ENCODE data around the gene GPRIN1.

Gene GPRIN1

GRCh38 chr5:176575488-176576422, 34.2 kb downstream of the GPRIN1 start:
- Histone ChIP-seq H2BK5ac (ENCODE audit: low read depth, low read length, poor library complexity, severe bottlenecking) (no peak overlapping the region), H2BK12ac (ENCODE audit: low read length in 2 of 2) (no peak overlapping the region), H3K36me3 (ENCODE audit: control insufficient read depth in 1 of 2, insufficient read depth in 2 of 2, low read depth in 1 of 2, low read length in 2 of 2) (no peaks in the 10 kb centered on the region), H2BK120ac (ENCODE audit: low read depth, low read length) (no peak overlapping the region), H3K18ac (ENCODE audit: low read depth in 1 of 2, low read length in 2 of 2) (no peak overlapping the region), H2AFZ (ENCODE audit: low read depth, low read length) (no peak overlapping the region), H3K9me3 (ENCODE audit: control insufficient read depth, low read length) (no peaks in the 10 kb centered on the region), H3K27ac (ENCODE audit: low read length, poor library complexity, severe bottlenecking) (no peak overlapping the region), H3K9ac (ENCODE audit: low read length) (no peak overlapping the region), H3K4me3 (ENCODE audit: insufficient read depth in 1 of 2, low read depth in 1 of 2, low read length in 2 of 2) (no peak overlapping the region), H3K14ac (ENCODE audit: low read length in 2 of 2) (peak overlapping the region in 1 of 2 experiments; percentile 35), H2AK5ac (ENCODE audit: low read length, severe bottlenecking) (no peak overlapping the region), H3K4me1 (ENCODE audit: control insufficient read depth, insufficient read depth, low read depth, low read length) (peaks cover 2% of the 10 kb centered on the region), H3K23ac (ENCODE audit: low read length in 2 of 2) (no peak overlapping the region), H3K79me1 (replicated peaks; ENCODE audit: low read length, poor library complexity, severe bottlenecking) (no peaks in the 10 kb centered on the region), H3K27me3 (ENCODE audit: control insufficient read depth in 1 of 2, insufficient read depth in 1 of 2, low read length in 2 of 2) (peaks cover 10 to 51% of the 10 kb centered on the region in 2 experiments), H3K4me2 (ENCODE audit: low read length, poor library complexity, severe bottlenecking) (no peak overlapping the region), H4K91ac (ENCODE audit: low read length) (no peak overlapping the region), H3K4ac (ENCODE audit: low read depth in 1 of 2, low read length in 2 of 2) (no peak overlapping the region), H4K8ac (ENCODE audit: low read length) (no peak overlapping the region), H2BK15ac (ENCODE audit: low read depth, poor library complexity, severe bottlenecking) (peak overlapping the region; percentile 52)
- no peak for DNase-seq
- WGBS = 92% methylated on average over 36 of the region's 37 CpGs

- no peak overlapping the region for H3K18ac ChIP-seq (ENCODE audit: low read depth in 1 of 2, low read length in 2 of 2)
- no peak overlapping the region for H3K14ac ChIP-seq (ENCODE audit: low read length in 2 of 2)
- H3K79me1 ChIP-seq (replicated peaks; ENCODE audit: low read length, poor library complexity, severe bottlenecking) = no peaks in the 10 kb centered on the region
- no peak overlapping the region for H3K9ac ChIP-seq (ENCODE audit: low read length)
- peak overlapping the region; percentile 32 for H4K91ac ChIP-seq (ENCODE audit: low read length)
- no peak overlapping the region for H3K27ac ChIP-seq (ENCODE audit: low read length, poor library complexity, severe bottlenecking)
- no peaks in the 10 kb centered on the region for H3K9me3 ChIP-seq (ENCODE audit: control insufficient read depth, low read length)
- H3K4me1 ChIP-seq (ENCODE audit: control insufficient read depth, insufficient read depth, low read depth, low read length) = peaks cover 2% of the 10 kb centered on the region
- no peak overlapping the region for H3K4me3 ChIP-seq (ENCODE audit: insufficient read depth in 1 of 2, low read depth in 1 of 2, low read length in 2 of 2)
- H3K36me3 ChIP-seq (ENCODE audit: control insufficient read depth in 1 of 2, insufficient read depth in 2 of 2, low read depth in 1 of 2, low read length in 2 of 2) = no peaks in the 10 kb centered on the region
- no peak overlapping the region for H3K4me2 ChIP-seq (ENCODE audit: low read length, poor library complexity, severe bottlenecking)
- H2AFZ ChIP-seq (ENCODE audit: low read depth, low read length) = no peak overlapping the region
- no peak overlapping the region for H4K8ac ChIP-seq (ENCODE audit: low read length)
- no peak overlapping the region for H2BK15ac ChIP-seq (ENCODE audit: low read depth, poor library complexity, severe bottlenecking)
- H3K27me3 ChIP-seq (ENCODE audit: control insufficient read depth in 1 of 2, insufficient read depth in 1 of 2, low read length in 2 of 2) = peaks cover 10 to 53% of the 10 kb centered on the region in 2 experiments
- no peak for DNase-seq
- no peak overlapping the region for H2BK120ac ChIP-seq (ENCODE audit: low read depth, low read length)
- H3K4ac ChIP-seq (ENCODE audit: low read depth in 1 of 2, low read length in 2 of 2) = no peak overlapping the region
- no peak overlapping the region for H3K23ac ChIP-seq (ENCODE audit: low read length in 2 of 2)
- H2AK5ac ChIP-seq (ENCODE audit: low read length, severe bottlenecking) = no peak overlapping the region
- no peak overlapping the region for H2BK12ac ChIP-seq (ENCODE audit: low read length in 2 of 2)
- WGBS = 95% methylated on average over 14 of the region's 14 CpGs
- H2BK5ac ChIP-seq (ENCODE audit: low read depth, low read length, poor library complexity, severe bottlenecking) = no peak overlapping the region
Observed at GRCh38 chr5:176575066-176575465, 34.9 kb downstream of the GPRIN1 start.

- Histone ChIP-seq H3K18ac (ENCODE audit: low read depth in 1 of 2, low read length in 2 of 2) (no peak overlapping the region), H2BK120ac (ENCODE audit: low read depth, low read length) (no peak overlapping the region), H2AFZ (ENCODE audit: low read depth, low read length) (no peak overlapping the region), H3K4me3 (ENCODE audit: insufficient read depth in 1 of 2, low read depth in 1 of 2, low read length in 2 of 2) (no peak overlapping the region), H3K14ac (ENCODE audit: low read length in 2 of 2) (no peak overlapping the region), H4K8ac (ENCODE audit: low read length) (no peak overlapping the region), H3K27me3 (ENCODE audit: control insufficient read depth in 1 of 2, insufficient read depth in 1 of 2, low read length in 2 of 2) (peaks cover 10 to 56% of the 10 kb centered on the region in 2 experiments), H4K91ac (ENCODE audit: low read length) (no peak overlapping the region), H3K9ac (ENCODE audit: low read length) (no peak overlapping the region), H3K23ac (ENCODE audit: low read length in 2 of 2) (no peak overlapping the region), H2BK15ac (ENCODE audit: low read depth, poor library complexity, severe bottlenecking) (no peak overlapping the region), H2AK5ac (ENCODE audit: low read length, severe bottlenecking) (no peak overlapping the region), H3K9me3 (ENCODE audit: control insufficient read depth, low read length) (no peaks in the 10 kb centered on the region), H3K4ac (ENCODE audit: low read depth in 1 of 2, low read length in 2 of 2) (no peak overlapping the region), H3K79me1 (replicated peaks; ENCODE audit: low read length, poor library complexity, severe bottlenecking) (no peaks in the 10 kb centered on the region), H3K4me1 (ENCODE audit: control insufficient read depth, insufficient read depth, low read depth, low read length) (peaks cover under 1% of the 10 kb centered on the region), H3K4me2 (ENCODE audit: low read length, poor library complexity, severe bottlenecking) (no peak overlapping the region), H2BK12ac (ENCODE audit: low read length in 2 of 2) (no peak overlapping the region), H2BK5ac (ENCODE audit: low read depth, low read length, poor library complexity, severe bottlenecking) (no peak overlapping the region), H3K36me3 (ENCODE audit: control insufficient read depth in 1 of 2, insufficient read depth in 2 of 2, low read depth in 1 of 2, low read length in 2 of 2) (no peaks in the 10 kb centered on the region), H3K27ac (ENCODE audit: low read length, poor library complexity, severe bottlenecking) (no peak overlapping the region)
- no peak for DNase-seq
- WGBS = 53% methylated on average over 10 of the region's 10 CpGs
Observed at GRCh38 chr5:176574297-176574591, 35.7 kb downstream of the GPRIN1 start.

GRCh38 chr5:176573564-176574296, 36.2 kb downstream of the GPRIN1 start:
- Histone ChIP-seq H2BK12ac (ENCODE audit: low read length in 2 of 2) (no peak overlapping the region), H3K27ac (ENCODE audit: low read length, poor library complexity, severe bottlenecking) (no peak overlapping the region), H3K4me2 (ENCODE audit: low read length, poor library complexity, severe bottlenecking) (no peak overlapping the region), H2BK120ac (ENCODE audit: low read depth, low read length) (no peak overlapping the region), H3K9me3 (ENCODE audit: control insufficient read depth, low read length) (no peaks in the 10 kb centered on the region), H2AK5ac (ENCODE audit: low read length, severe bottlenecking) (no peak overlapping the region), H3K23ac (ENCODE audit: low read length in 2 of 2) (no peak overlapping the region), H2BK15ac (ENCODE audit: low read depth, poor library complexity, severe bottlenecking) (no peak overlapping the region), H3K36me3 (ENCODE audit: control insufficient read depth in 1 of 2, insufficient read depth in 2 of 2, low read depth in 1 of 2, low read length in 2 of 2) (no peaks in the 10 kb centered on the region), H3K9ac (ENCODE audit: low read length) (no peak overlapping the region), H4K91ac (ENCODE audit: low read length) (no peak overlapping the region), H2AFZ (ENCODE audit: low read depth, low read length) (no peak overlapping the region), H3K4me3 (ENCODE audit: insufficient read depth in 1 of 2, low read depth in 1 of 2, low read length in 2 of 2) (no peak overlapping the region), H4K8ac (ENCODE audit: low read length) (no peak overlapping the region), H3K18ac (ENCODE audit: low read depth in 1 of 2, low read length in 2 of 2) (no peak overlapping the region), H3K4ac (ENCODE audit: low read depth in 1 of 2, low read length in 2 of 2) (no peak overlapping the region), H3K79me1 (replicated peaks; ENCODE audit: low read length, poor library complexity, severe bottlenecking) (no peaks in the 10 kb centered on the region), H3K27me3 (ENCODE audit: control insufficient read depth in 1 of 2, insufficient read depth in 1 of 2, low read length in 2 of 2) (peaks cover 10 to 56% of the 10 kb centered on the region in 2 experiments), H3K4me1 (ENCODE audit: control insufficient read depth, insufficient read depth, low read depth, low read length) (no peaks in the 10 kb centered on the region), H2BK5ac (ENCODE audit: low read depth, low read length, poor library complexity, severe bottlenecking) (no peak overlapping the region), H3K14ac (ENCODE audit: low read length in 2 of 2) (no peak overlapping the region)
- peak; percentile 60 for DNase-seq
- WGBS = 39% methylated on average over 18 of the region's 18 CpGs
